GM15510 (cell line): Measurements from ENCODE around the gene FRMD4A.

Source experiments
- POLR2A ChIP-seq: IDR thresholded peaks from 3 replicates; pipeline ENCODE4 v1.6.1; 2011; ENCODE audit warnings: borderline replicate concordance; ENCODE audit not compliant: insufficient read length; ENCODE audit errors: extremely low read depth

Gene FRMD4A

GRCh38 chr10:14330388-14331061 is at the start of gene FRMD4A:
Gene FRMD4A (minus strand): TSS chr10:14330924.
- no peak for TF ChIP-seq POLR2A

- no peak for TF ChIP-seq POLR2A
Measured at GRCh38 chr10:14379556-14380280, 49.0 kb upstream of the FRMD4A start.

- TF ChIP-seq POLR2A, result no peak
Measured at GRCh38 chr10:14378387-14378960, 47.8 kb upstream of the FRMD4A start.

DNA sequence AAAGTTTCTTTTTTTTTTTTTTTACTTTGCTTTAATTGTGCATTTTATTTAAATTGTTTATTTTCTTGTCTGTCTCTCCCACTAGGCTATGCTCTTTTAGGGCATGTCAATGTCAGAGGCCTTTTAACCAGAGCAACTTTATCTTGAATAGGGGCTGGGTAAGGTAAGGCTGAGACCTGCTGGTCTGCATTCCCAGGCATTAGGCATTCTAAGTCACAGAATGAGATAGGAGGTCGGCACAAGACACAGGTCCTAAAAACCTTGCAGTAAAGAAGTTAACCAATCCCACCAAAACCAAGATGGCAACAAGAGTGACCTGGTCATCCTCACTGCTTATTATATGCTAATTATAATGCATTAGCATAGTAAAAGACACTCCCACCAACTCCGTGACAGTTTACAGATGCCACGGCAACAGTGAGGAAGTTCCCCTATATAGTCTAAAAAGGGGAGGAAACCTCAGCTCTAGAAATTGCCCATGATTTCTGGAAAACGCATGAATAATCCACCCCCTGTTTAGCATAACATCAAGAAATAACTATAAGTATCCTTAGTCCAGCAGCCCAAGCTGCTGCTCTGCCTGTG is 47.0 kb upstream of the FRMD4A start:
- TF ChIP-seq POLR2A, result no peak

GRCh38 chr10:14374745-14375445 is 44.2 kb upstream of the FRMD4A start:
- TF ChIP-seq POLR2A, result no peak

GRCh38 chr10:14372606-14373005 is 41.9 kb upstream of the FRMD4A start:
- no peak for TF ChIP-seq POLR2A

- TF ChIP-seq POLR2A, result no peak
Measured at GRCh38 chr10:14371581-14371980, 40.9 kb upstream of the FRMD4A start.

GRCh38 chr10:14370894-14371293 is 40.2 kb upstream of the FRMD4A start:
- TF ChIP-seq POLR2A, result no peak

GRCh38 chr10:14369906-14370305 is 39.2 kb upstream of the FRMD4A start:
- TF ChIP-seq POLR2A, result no peak

- no peak for TF ChIP-seq POLR2A
Measured at GRCh38 chr10:14366760-14367159, 36.0 kb upstream of the FRMD4A start.

DNA sequence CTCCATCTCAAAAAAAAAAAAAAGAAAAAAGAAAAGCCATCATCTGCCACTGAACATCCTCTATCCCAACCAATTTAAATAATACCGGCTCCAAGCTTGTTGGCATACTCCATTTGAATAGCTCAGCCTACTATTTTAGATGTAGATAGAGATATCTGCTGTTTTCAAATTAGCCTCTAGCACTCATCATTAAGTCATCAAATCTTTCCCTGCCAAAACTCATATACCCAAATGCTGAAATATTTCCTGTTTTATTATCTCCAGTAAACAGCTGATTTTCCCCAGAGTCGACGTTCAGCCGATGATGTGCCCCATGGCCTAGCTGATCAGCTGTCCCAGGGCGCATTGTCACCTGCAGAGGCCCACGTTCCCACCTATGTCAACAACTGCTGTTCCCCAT is 34.5 kb upstream of the FRMD4A start:
- TF ChIP-seq POLR2A, result no peak

DNA sequence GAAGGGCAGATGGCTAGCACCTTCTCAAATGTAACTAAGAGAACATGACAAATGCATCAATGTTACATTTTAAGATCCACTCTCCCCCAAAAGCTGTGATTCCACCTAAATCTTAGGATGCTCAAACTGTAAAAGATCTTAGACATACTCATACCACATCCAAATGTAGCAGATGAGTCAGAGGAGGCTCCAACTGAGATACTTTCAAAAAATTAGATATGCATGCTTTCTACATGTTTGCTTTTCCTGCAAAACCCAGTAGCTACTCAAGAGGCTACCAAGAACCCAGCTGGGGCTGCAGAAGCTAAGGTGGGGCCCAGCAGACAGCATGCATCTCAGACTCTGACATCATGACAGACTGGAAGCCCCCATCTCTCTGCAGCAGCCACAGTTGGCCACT is 31.4 kb upstream of the FRMD4A start:
- TF ChIP-seq POLR2A, result no peak

DNA sequence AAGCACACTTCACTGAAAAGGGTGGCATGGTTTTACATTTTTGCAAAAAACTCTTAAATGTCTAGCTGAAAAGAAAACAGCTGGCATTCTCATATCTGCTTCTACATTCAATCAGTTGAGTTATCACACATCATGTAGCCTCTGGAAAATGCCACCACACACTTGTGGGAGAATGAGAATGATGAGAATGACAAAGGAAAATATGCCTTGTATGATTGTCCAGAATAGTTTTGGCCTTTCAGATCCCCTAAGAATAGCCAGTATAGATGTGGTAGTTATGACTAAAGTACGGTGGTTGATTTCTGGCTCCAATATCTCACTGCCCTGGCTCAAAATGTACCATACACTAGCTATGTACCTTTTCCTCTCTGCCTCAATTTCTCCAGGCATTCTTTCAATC is 30.2 kb upstream of the FRMD4A start:
- no peak for TF ChIP-seq POLR2A

DNA sequence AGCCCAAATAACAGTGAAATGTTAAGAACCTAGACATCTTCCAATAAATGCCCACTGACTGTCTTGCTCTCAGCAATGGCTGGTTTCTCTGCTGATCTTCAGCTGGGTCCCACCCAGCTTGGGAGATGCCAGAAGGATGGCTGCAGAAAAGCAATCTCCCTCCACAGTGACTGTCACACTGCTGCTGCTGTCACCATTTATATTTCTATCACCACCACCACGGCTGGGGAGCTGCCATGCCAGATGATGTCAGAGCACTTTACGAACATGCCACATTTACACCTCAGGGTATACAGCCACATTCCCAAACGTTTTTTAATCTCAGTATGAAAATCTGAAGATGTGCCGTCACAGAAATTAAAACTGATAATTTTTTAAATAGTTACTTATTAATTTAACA is 29.8 kb upstream of the FRMD4A start:
- TF ChIP-seq POLR2A, result no peak
